ENCODE results near the gene PDE4D.

PDE4D gene

GRCh38 chr5:59021837-59022514 is 871.5 kb downstream of the PDE4D start:
- H3K4me3 ChIP-seq (replicated peaks; ENCODE audit: insufficient read depth, low read length) = no peak overlapping the region
- H3K27ac ChIP-seq (replicated peaks) = no peak overlapping the region
- H3K27me3 ChIP-seq (ENCODE audit: insufficient read depth, poor library complexity, severe bottlenecking) = no peaks in the 10 kb centered on the region
- DNase-seq (ENCODE audit: low read depth in 1 of 2, low spot score in 1 of 2) = no peak
- TF ChIP-seq REST (IDR thresholded peaks at IDR 0.05; ENCODE audit: insufficient replicate concordance, low read depth) (no peak), GABPA (IDR thresholded peaks at IDR 0.05; ENCODE audit: low read depth) (no peak), CTCF (IDR thresholded peaks at IDR 0.05; ENCODE audit: insufficient read depth, low read length) (no peak), SPI1 (IDR thresholded peaks at IDR 0.05; ENCODE audit: borderline replicate concordance, low read depth) (no peak), POLR2AphosphoS5 (IDR thresholded peaks at IDR 0.05; ENCODE audit: low read depth) (no peak)

- DNase-seq (ENCODE audit: low read depth in 1 of 2, low spot score in 1 of 2) = no peak
- Histone ChIP-seq H3K27me3 (ENCODE audit: insufficient read depth, poor library complexity, severe bottlenecking) (no peaks in the 10 kb centered on the region), H3K4me3 (replicated peaks; ENCODE audit: insufficient read depth, low read length) (no peak overlapping the region), H3K27ac (replicated peaks) (no peak overlapping the region)
- no peak for TF ChIP-seq REST (IDR thresholded peaks at IDR 0.05; ENCODE audit: insufficient replicate concordance, low read depth)
- TF ChIP-seq CTCF (IDR thresholded peaks at IDR 0.05; ENCODE audit: insufficient read depth, low read length) = no peak
- TF ChIP-seq SPI1 (IDR thresholded peaks at IDR 0.05; ENCODE audit: borderline replicate concordance, low read depth) = no peak
- TF ChIP-seq GABPA (IDR thresholded peaks at IDR 0.05; ENCODE audit: low read depth) = no peak
- TF ChIP-seq POLR2AphosphoS5 (IDR thresholded peaks at IDR 0.05; ENCODE audit: low read depth) = no peak
Measured at GRCh38 chr5:59021286-59021673, 872.2 kb downstream of the PDE4D start.

- DNase-seq (ENCODE audit: low read depth in 1 of 2, low spot score in 1 of 2) = no peak
- H3K27me3 ChIP-seq (ENCODE audit: insufficient read depth, poor library complexity, severe bottlenecking) = no peaks in the 10 kb centered on the region
- TF ChIP-seq GABPA (IDR thresholded peaks at IDR 0.05; ENCODE audit: low read depth) (no peak), SPI1 (IDR thresholded peaks at IDR 0.05; ENCODE audit: borderline replicate concordance, low read depth) (no peak), REST (IDR thresholded peaks at IDR 0.05; ENCODE audit: insufficient replicate concordance, low read depth) (no peak), CTCF (IDR thresholded peaks at IDR 0.05; ENCODE audit: insufficient read depth, low read length) (no peak), POLR2AphosphoS5 (IDR thresholded peaks at IDR 0.05; ENCODE audit: low read depth) (no peak)
- H3K4me3 ChIP-seq (replicated peaks; ENCODE audit: insufficient read depth, low read length) = no peak overlapping the region
- H3K27ac ChIP-seq (replicated peaks) = no peak overlapping the region
Measured at GRCh38 chr5:59020611-59021285, 872.8 kb downstream of the PDE4D start.
